HAP-1 (cell line): Measurements from ENCODE around the gene TLE3.

ENCODE experiments used
- DNase-seq, 2 experiments: peaks; one replicate each; pipeline ENCODE4 v3.0.0-alpha.2; 2016 to 2020; ENCODE audit warnings: low spot score in 2 of 2
- H3K27me3 ChIP-seq: fragments of 250-450 bp; sonication (Bioruptor Pico); 2 replicates; pipeline ENCODE4 v1.5.1; 2020; ENCODE audit warnings: low read depth, mild to moderate bottlenecking, moderate library complexity
- H3K36me3 ChIP-seq: fragments of 250-450 bp; sonication (Bioruptor Pico); replicated peaks from 2 replicates; pipeline ENCODE4 v1.5.1; 2020; ENCODE audit warnings: mild to moderate bottlenecking
- H3K4me1 ChIP-seq: fragments of 250-450 bp; sonication (Bioruptor Pico); 2 replicates; pipeline ENCODE4 v1.5.1; 2020; ENCODE audit warnings: mild to moderate bottlenecking
- H3K4me3 ChIP-seq: fragments of 250-450 bp; sonication (Bioruptor Pico); 2 replicates; pipeline ENCODE4 v1.5.1; 2020; ENCODE audit warnings: mild to moderate bottlenecking, moderate library complexity
- H3K9me3 ChIP-seq: fragments of 250-450 bp; sonication (Bioruptor Pico); 2 replicates; pipeline ENCODE4 v1.5.1; 2020; ENCODE audit warnings: mild to moderate bottlenecking, moderate library complexity
- in situ Hi-C: fragments of 300-500 bp; cut with MboI; formaldehyde crosslinking; loops from 3 replicates; pipeline ENCODE4 v1.14.3; 2020; ENCODE audit warnings: low sequenced_read_pairs, inconsistent platforms, mixed read lengths

TLE3 gene

GRCh38 chr15:70045045-70045444 lies 52.7 kb downstream of the TLE3 start:
- DNase-seq: no peak
- Histone ChIP-seq H3K27me3 (no peaks in the 10 kb centered on the region), H3K9me3 (no peaks in the 10 kb centered on the region), H3K4me1 (no peaks in the 10 kb centered on the region), H3K4me3 (no peak overlapping the region), H3K36me3 (peaks cover 26% of the 10 kb centered on the region)
- in situ Hi-C loops: no loop called here

DNA sequence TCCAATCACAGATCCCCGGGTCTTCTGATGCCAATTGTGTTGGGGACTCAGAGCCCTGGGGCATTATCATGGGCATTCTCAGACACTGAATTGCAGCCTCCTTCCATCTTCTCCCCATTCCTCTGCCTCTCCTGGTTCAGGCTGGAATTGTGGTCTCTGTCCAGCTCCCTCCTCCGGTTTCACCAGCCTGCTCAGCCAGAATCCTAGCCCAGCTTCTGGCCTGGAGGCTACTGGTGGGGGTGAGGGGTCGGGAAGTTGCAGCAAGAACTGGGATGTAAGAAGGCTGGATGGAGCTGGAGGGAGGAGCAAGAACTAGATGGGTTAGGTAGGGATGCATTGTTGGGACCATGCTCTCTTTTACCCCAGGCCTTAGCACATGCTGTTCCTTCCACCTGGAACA lies 53.5 kb downstream of the TLE3 start:
- Histone ChIP-seq H3K36me3 (peaks cover 18% of the 10 kb centered on the region), H3K4me3 (no peak overlapping the region), H3K27me3 (0 out of 2 replicates have a peak, but pooled peaks cover 3% of the 10 kb centered on the region), H3K4me1 (no peaks in the 10 kb centered on the region), H3K9me3 (no peaks in the 10 kb centered on the region)
- in situ Hi-C loops: no loop called here
- DNase-seq: no peak

- in situ Hi-C loops: no loop called here
- Histone ChIP-seq H3K36me3 (peaks cover 14% of the 10 kb centered on the region), H3K4me3 (no peak overlapping the region), H3K27me3 (peaks cover 4% of the 10 kb centered on the region; the same call in 1 of the 2 replicates), H3K9me3 (no peaks in the 10 kb centered on the region), H3K4me1 (no peaks in the 10 kb centered on the region)
- no peak for DNase-seq
These were observed 54.1 kb downstream of the TLE3 start for GRCh38 chr15:70043590-70043989.

DNA sequence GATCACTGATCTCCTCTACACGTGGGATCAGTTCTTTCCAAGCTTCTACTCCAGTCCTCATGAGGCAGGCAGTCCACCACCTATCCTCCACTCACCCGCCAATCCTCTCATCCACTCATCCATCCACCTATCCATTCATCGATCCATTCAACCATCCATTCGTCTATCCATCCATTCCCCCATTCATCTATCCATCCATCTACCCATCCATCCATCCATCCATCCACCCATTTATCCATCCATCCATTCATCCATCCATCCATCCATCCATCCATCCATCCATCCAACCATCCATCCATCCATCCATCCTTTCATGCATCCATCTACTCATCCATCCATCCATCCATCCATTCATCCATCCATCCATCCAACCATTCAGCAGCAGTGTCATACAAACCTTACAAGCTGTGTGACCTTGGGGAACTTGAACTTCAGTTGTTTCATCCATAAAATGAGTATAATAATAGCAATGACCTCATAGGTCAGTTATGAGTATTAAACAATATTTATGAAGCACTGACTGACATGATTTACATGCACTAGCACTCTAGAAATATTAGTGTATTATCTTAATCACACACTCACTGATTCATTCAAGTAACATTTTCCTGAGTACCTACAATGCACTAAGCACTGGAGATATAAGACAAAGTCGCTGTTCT lies 55.0 kb downstream of the TLE3 start:
- in situ Hi-C loops: no loop called here
- Histone ChIP-seq H3K36me3 (peaks cover 7% of the 10 kb centered on the region; the same call in 1 of the 2 replicates), H3K27me3 (peaks cover 13% of the 10 kb centered on the region), H3K4me1 (no peaks in the 10 kb centered on the region), H3K4me3 (no peak overlapping the region), H3K9me3 (no peaks in the 10 kb centered on the region)
- no peak for DNase-seq

DNA sequence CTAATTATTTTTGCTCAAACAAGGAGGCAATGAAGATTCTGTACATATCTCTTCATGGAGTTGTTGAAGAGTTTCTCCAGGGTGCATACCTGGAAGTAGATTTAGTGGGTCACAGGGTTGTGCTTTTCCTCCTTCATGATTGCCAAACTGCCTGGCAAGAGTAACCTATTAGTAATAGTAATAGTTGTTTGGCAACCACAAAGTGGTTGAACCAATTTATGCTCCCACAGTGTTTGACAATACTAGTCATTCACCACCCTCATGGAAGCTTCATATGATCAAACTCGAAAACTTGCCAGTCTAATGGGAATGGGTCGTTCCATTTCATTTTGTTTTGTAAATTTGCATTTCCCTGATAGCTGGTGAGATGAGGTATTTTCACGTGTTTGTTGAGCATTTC lies 57.8 kb downstream of the TLE3 start:
- Histone ChIP-seq H3K27me3 (peaks cover 23% of the 10 kb centered on the region), H3K4me3 (no peak overlapping the region), H3K4me1 (no peaks in the 10 kb centered on the region), H3K36me3 (no peaks in the 10 kb centered on the region), H3K9me3 (no peaks in the 10 kb centered on the region)
- no peak for DNase-seq
- in situ Hi-C loops: no loop called here

- Histone ChIP-seq H3K4me1 (no peaks in the 10 kb centered on the region), H3K27me3 (peaks cover 23% of the 10 kb centered on the region), H3K4me3 (no peak overlapping the region), H3K9me3 (no peaks in the 10 kb centered on the region), H3K36me3 (no peaks in the 10 kb centered on the region)
- in situ Hi-C loops: no loop called here
- no peak for DNase-seq
These were observed 58.9 kb downstream of the TLE3 start for GRCh38 chr15:70038730-70039392.

- in situ Hi-C loops: no loop called here
- H3K27me3 ChIP-seq: peaks cover 28% of the 10 kb centered on the region
These were observed 60.5 kb downstream of the TLE3 start for GRCh38 chr15:70037292-70037640.

DNA sequence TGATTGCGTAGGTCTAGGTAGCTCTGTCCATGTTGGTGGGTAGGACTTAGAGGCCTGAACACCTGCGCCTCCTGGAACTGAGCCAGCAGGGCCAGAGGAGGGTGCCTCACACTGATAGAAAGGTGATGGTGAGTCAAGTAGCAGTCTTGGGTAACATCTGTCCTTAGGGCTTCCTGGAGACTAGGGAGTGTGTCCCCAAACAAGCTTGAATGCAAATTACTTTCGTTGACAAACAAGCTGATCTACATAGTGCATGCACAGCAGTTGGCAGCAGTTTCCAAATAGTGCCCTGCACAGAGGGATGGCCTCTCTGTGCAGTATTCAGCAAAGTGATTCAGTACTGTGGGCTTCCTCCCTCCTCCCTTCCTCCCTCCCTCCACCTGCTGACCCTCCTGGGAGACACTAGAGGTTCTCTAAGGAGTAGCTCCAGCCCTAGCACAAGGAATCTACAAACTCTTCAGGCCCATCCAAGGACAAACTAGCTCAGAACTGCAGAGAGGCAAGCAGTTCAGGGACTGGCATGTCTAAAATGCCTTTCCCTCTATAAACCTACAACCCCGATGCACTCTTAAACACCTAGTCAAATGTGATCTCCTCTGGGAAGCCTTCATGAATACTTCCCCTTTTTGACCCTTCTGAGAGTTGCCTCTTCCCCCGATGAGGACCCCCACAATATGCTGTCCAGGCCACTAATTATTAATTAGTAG lies 61.0 kb downstream of the TLE3 start:
- no peak for DNase-seq

More at GRCh38 chr15:70037292-70037640, 60.5 kb downstream of the TLE3 start:
- no peaks in the 10 kb centered on the region for H3K4me1 ChIP-seq
- no peak overlapping the region for H3K4me3 ChIP-seq
- DNase-seq: no peak
- H3K9me3 ChIP-seq: no peaks in the 10 kb centered on the region
- H3K36me3 ChIP-seq: no peaks in the 10 kb centered on the region

GRCh38 chr15:70035719-70036077 lies 62.0 kb downstream of the TLE3 start:
- no peaks in the 10 kb centered on the region for H3K9me3 ChIP-seq
- no peaks in the 10 kb centered on the region for H3K4me1 ChIP-seq
- H3K27me3 ChIP-seq: peaks cover 33% of the 10 kb centered on the region
- no peaks in the 10 kb centered on the region for H3K36me3 ChIP-seq
- in situ Hi-C loops: no loop called here
- H3K4me3 ChIP-seq: no peak overlapping the region
- DNase-seq: no peak

More for the DNA sequence above, 61.0 kb downstream of the TLE3 start:
- no peaks in the 10 kb centered on the region for H3K9me3 ChIP-seq
- in situ Hi-C loops: no loop called here
- no peaks in the 10 kb centered on the region for H3K36me3 ChIP-seq
- H3K4me1 ChIP-seq: no peaks in the 10 kb centered on the region
- H3K27me3 ChIP-seq: peaks cover 33% of the 10 kb centered on the region
- H3K4me3 ChIP-seq: no peak overlapping the region

DNA sequence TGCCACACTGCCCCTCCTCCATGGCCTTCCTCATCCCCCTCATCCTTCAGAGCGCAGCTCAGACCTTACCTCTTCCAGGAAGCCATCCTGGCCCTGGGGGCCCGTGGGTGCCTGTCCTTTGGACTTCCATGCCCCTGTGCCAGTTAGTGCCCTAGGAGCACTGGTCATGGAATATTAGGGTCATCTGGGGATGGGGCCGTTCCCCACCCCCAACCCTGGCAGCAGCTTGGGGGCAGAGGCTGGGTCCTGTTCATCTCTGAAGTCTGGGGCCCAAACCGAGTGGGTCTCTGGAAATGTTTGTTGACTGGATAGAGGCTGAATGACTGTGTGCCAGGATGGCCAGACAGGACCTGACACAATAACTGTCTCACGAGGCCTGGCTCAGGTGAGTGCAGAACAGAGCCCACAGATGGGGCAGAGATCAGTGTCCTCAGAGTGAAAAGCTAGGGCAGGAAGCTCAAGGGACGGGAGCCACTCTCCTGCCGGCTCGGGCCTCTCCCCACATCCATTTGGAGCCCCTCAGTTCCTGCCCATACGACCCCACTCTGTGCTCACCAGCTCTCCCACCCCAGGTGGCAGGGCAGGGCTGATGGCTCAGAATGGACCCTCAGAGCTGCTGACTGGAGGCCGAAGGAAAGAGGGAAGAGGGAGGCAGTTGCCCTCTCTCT lies 62.5 kb downstream of the TLE3 start:
- Histone ChIP-seq H3K36me3 (no peaks in the 10 kb centered on the region), H3K4me3 (no peak overlapping the region), H3K4me1 (no peaks in the 10 kb centered on the region), H3K27me3 (peaks cover 33% of the 10 kb centered on the region), H3K9me3 (no peaks in the 10 kb centered on the region)
- in situ Hi-C loops: no loop called here
- no peak for DNase-seq

DNA sequence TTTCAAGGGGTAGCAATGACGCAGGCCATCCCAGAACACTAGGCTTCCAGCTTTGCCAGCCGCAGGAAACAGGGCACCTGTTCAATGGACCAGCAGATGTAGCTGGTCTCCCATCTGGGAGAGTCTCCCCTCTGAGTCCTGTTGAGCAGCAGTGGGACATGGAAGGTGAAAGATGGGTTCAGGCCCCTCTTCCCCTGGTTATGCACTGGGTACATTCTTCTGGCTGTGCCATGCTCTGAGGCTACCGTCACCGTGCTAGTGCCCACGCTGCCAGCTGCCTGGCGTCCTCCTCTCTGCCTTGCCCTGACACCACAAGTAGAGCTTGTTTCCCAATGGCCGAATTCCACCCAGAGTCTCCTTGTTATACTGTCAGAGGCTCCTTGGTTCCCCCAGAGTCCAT lies 63.1 kb downstream of the TLE3 start:
- no peaks in the 10 kb centered on the region for H3K4me1 ChIP-seq
- in situ Hi-C loops: no loop called here
- H3K4me3 ChIP-seq: no peak overlapping the region
- H3K9me3 ChIP-seq: no peaks in the 10 kb centered on the region
- DNase-seq: no peak
- H3K36me3 ChIP-seq: no peaks in the 10 kb centered on the region
- H3K27me3 ChIP-seq: peaks cover 32% of the 10 kb centered on the region

DNA sequence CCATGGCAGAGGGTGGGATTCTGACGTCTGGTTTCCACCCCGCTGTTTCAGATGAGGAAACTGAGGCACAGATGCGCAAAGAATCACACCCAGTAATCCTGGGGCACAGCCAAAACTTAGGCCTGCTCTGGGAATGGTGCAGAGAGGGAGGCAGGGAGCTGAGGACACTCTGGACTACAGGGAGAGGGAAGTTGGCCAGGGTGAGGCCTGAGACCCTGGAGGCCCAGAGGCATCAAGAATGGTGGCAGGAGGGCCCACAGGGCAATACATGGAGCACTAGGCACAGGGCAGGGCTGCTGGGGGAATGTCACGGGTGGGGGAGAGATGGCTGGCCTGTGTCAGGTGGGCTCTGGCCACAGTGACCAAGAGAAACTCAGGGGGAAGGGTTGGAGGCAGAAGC lies 63.6 kb downstream of the TLE3 start:
- no peaks in the 10 kb centered on the region for H3K4me1 ChIP-seq
- H3K36me3 ChIP-seq: no peaks in the 10 kb centered on the region
- no peak overlapping the region for H3K4me3 ChIP-seq
- peaks cover 30% of the 10 kb centered on the region for H3K27me3 ChIP-seq
- no peaks in the 10 kb centered on the region for H3K9me3 ChIP-seq
- in situ Hi-C loops: no loop called here
- DNase-seq: no peak

DNA sequence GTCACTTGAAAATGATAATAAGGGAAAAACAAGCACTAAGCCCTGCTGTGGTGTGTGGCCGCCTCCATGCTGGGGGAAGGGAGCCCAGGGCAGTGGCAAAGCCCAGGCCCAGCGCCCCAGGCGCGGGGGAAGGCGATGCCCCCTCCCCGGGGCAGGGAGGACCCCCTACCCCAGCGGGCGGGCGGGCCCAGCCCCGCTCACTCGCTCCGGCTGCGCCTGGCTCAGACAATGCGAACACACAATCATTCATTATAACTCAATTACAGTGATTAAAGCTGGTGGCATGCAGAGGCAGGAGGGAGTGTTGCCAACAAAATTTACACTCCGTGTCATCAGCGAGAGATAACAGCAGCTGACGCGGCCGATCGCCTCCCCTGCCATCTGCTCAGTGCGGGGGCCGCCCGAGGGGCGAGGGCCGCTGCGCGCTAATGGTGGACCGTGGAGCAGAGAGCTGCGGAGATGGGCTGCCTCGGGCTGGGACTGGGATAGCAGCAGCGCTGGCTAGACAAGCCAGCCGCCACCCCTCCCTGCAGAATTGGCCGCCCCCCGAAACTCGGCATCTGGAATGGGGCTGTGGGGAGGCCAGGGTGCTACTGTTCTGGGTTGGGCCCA lies 64.1 kb downstream of the TLE3 start:
- Histone ChIP-seq H3K4me1 (no peaks in the 10 kb centered on the region), H3K9me3 (no peaks in the 10 kb centered on the region), H3K4me3 (no peak overlapping the region), H3K27me3 (peaks cover 30% of the 10 kb centered on the region), H3K36me3 (no peaks in the 10 kb centered on the region)
- DNase-seq: no peak
- in situ Hi-C loops: no loop called here
